Chondrocyte (in vitro differentiated cells): Measurements from ENCODE around the gene AMBN. TPM values are rescaled to one million over a fixed set of nuclear protein-coding genes. Genes with fewer than 3 reads are reported as not detected.

ENCODE experiments used
- DNase-seq: peaks from one replicate; pipeline ENCODE4 v3.0.0; 2021; ENCODE audit warnings: mixed read lengths, low spot score
- H3K27ac Mint-ChIP-seq: one replicate; pipeline ENCODE4 v1.8.0; 2021; ENCODE audit warnings: mild to moderate bottlenecking, moderate library complexity, mixed read lengths; ENCODE audit not compliant: unreplicated experiment
- H3K27me3 Mint-ChIP-seq: 2 replicates; pipeline ENCODE4 v1.8.0; 2021; ENCODE audit warnings: low read depth, mixed read lengths
- H3K36me3 Mint-ChIP-seq: 2 replicates; pipeline ENCODE4 v1.8.0; 2021; ENCODE audit warnings: low read depth, mixed read lengths
- H3K4me1 Mint-ChIP-seq: 2 replicates; pipeline ENCODE4 v1.8.0; 2021; ENCODE audit warnings: low read depth, mild to moderate bottlenecking, mixed read lengths
- H3K4me3 Mint-ChIP-seq: one replicate; pipeline ENCODE4 v1.8.0; 2021; ENCODE audit warnings: mild to moderate bottlenecking, moderate library complexity, mixed read lengths; ENCODE audit not compliant: unreplicated experiment
- H3K9me3 Mint-ChIP-seq: 2 replicates; pipeline ENCODE4 v1.8.0; 2021; ENCODE audit warnings: low read depth, mixed read lengths
- CTCF ChIP-seq: fragments of 200-600 bp; sonication (generic); IDR thresholded peaks from 2 replicates; pipeline ENCODE4 v1.5.0; 2021; ENCODE audit warnings: antibody characterized with exemption, mild to moderate bottlenecking, moderate library complexity
- total RNA-seq: library from RNA; stranded (reverse); gene quantifications from 3 replicates; pipeline ENCODE4 v1.2.1, GENCODE V29; 2021

Gene AMBN
- total RNA-seq, 1 donor from 2014 or later, result not detected

GRCh38 chr4:70559924-70560323 lies 32.1 kb upstream of the AMBN start:
- no peaks in the 10 kb centered on the region for H3K36me3 Mint-ChIP-seq
- no peak overlapping the region for H3K4me3 Mint-ChIP-seq
- H3K27ac Mint-ChIP-seq, result no peak overlapping the region
- H3K9me3 Mint-ChIP-seq, result peaks cover 5% of the 10 kb centered on the region
- TF ChIP-seq CTCF, result no peak
- DNase-seq, result no peak
- H3K27me3 Mint-ChIP-seq, result peaks cover 2% of the 10 kb centered on the region
- peaks cover 5% of the 10 kb centered on the region for H3K4me1 Mint-ChIP-seq

- TF ChIP-seq CTCF, result no peak
- Mint-ChIP-seq H3K9me3 (peaks cover 10% of the 10 kb centered on the region), H3K27me3 (peaks cover 11% of the 10 kb centered on the region), H3K4me1 (peaks cover 5% of the 10 kb centered on the region), H3K27ac (no peak overlapping the region), H3K4me3 (no peak overlapping the region), H3K36me3 (no peaks in the 10 kb centered on the region)
- no peak for DNase-seq
These were observed 28.0 kb upstream of the AMBN start for GRCh38 chr4:70564033-70564432.

GRCh38 chr4:70570796-70571195 lies 21.3 kb upstream of the AMBN start:
- Mint-ChIP-seq H3K27ac (no peak overlapping the region), H3K4me1 (no peaks in the 10 kb centered on the region), H3K27me3 (peaks cover 16% of the 10 kb centered on the region), H3K9me3 (peaks cover 31% of the 10 kb centered on the region), H3K36me3 (no peaks in the 10 kb centered on the region), H3K4me3 (no peak overlapping the region)
- TF ChIP-seq CTCF, result no peak
- DNase-seq, result no peak

GRCh38 chr4:70571772-70572171 lies 20.3 kb upstream of the AMBN start:
- no peak for DNase-seq
- Mint-ChIP-seq H3K27me3 (peaks cover 19% of the 10 kb centered on the region), H3K4me1 (no peaks in the 10 kb centered on the region), H3K4me3 (no peak overlapping the region), H3K9me3 (peaks cover 30% of the 10 kb centered on the region), H3K36me3 (no peaks in the 10 kb centered on the region), H3K27ac (no peak overlapping the region)
- TF ChIP-seq CTCF, result no peak

GRCh38 chr4:70575964-70576363 lies 16.1 kb upstream of the AMBN start:
- peaks cover 13% of the 10 kb centered on the region for H3K27me3 Mint-ChIP-seq
- DNase-seq, result no peak
- no peak for TF ChIP-seq CTCF
- peaks cover 5% of the 10 kb centered on the region for H3K9me3 Mint-ChIP-seq
- H3K36me3 Mint-ChIP-seq, result no peaks in the 10 kb centered on the region
- H3K4me3 Mint-ChIP-seq, result no peak overlapping the region
- H3K27ac Mint-ChIP-seq, result no peak overlapping the region
- H3K4me1 Mint-ChIP-seq, result no peaks in the 10 kb centered on the region
